GM18520 (cell line): ENCODE data around the gene LSP1.

Experiments
- ATAC-seq: cut with Tn5 transposase; IDR thresholded peaks from one replicate; pipeline ENCODE4 v1.9.1; 2021; ENCODE audit not compliant: unreplicated experiment

The LSP1 gene

DNA sequence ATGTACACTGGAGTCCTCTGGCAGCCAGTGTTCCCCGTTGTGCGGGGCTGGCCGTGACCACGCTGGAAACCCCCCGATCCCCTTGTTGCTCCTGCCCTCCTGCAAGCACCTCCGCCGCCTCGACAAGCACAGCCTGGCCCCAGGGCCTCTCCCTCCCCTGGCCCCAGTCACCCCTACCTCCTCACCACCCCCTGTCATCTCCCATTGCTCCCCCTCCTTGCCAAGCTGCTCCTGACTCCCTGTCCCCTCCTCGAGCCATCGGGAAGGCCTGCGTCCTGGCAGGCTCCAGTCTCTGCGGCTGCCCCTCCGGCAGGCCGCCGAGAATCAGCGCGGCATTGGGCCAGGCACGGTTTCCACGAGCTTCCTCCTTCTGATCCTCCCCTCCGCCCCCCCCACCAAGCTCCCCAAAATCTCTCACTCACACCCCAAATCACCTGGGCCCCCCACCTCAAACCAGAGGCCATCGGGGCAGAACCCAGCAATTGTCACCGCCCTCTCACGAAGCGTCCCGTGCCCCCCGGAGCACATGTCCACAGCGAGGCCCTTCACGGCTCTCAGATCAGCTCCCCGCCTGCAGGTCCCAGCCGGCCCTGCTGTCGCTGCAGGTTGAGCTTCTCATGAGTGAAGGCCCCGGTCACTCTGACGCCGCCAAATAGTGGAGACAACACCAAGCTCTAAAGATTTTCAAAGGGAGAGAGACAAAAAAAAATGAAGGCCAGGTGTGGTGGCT, 5.7 kb upstream of the LSP1 start:
- no peak for ATAC-seq

DNA sequence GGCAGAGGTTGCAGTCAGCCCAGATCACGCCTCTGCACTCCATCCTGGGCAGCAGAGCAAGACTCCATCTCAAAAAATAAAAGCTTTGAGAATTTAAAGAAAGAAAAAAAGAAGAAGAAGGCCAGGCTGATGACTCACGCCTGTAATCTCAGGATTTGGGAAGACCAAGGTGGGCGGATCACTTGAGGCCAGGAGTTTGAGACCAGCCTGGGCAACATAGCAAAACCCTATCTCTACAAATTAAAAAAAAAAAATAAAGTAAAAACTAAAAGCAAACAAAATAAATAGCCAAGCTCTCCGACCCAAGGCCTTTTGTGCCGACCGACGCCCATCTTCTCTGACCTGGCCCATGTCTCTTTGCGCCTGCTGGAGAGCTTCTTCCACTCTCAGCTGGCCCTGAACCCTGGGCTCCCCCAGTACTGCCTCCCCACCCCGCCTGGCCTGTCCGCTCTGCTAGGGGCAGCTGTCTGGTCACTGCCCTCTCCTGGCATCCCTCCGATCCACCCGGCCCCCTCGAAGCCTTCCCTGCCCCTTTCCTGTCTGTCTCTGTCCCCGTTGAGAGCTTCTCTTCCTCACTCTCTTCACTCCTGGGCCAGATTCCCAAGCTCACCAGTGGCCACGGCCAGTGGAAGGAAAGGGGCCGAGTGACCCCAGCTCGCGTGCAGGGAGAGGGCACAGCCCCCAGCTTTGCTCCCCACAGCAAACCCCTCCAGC, 4.8 kb upstream of the LSP1 start:
- ATAC-seq = no peak

- ATAC-seq = no peak
These were observed 4.0 kb upstream of the LSP1 start for GRCh38 chr11:1848640-1849430.

GRCh38 chr11:1851468-1852180, 1.3 kb upstream of the LSP1 start:
- ATAC-seq = no peak

GRCh38 chr11:1852271-1852876, 510 bp upstream of the LSP1 start:
- ATAC-seq = no peak

DNA sequence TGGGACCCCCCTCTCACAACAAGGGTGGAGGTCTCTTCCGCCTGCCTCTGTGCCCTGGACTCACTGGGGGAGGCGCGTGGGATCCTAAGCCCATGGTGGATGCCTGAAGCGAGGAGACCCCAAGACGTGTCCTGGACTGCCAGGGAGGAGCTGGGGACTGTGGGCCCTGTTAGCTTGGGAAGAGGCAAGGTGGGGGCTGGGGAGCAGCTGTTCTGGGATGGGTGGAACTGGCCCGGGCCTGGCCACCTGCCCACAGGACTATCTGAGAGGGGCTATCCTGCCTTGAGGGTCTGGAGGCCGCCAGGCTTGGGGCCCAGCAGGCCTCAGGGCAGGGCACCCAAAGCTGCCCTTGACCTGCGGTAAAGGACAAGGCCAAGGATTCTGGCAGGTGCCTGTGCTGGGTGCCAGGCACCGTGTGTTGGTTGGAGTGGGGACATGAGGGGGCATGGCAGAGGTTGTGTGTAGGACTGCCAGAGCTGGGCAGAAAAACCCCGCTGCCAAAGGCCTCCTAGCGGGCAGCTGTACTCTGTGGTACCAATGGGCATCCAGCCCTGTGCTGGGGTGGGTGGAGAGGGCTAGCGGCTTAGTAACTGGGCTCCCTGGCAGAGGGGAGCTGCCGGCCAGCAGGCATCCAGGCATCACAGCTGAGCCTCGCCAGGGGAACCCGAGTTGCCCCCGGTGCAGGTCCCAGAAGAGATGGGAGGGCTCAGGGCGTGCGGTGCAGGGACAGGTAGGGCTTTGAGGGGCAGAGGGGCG, 670 bp downstream of the LSP1 start:
- ATAC-seq = no peak

GRCh38 chr11:1854132-1854948, 1.5 kb downstream of the LSP1 start:
- peak; percentile 13 for ATAC-seq

DNA sequence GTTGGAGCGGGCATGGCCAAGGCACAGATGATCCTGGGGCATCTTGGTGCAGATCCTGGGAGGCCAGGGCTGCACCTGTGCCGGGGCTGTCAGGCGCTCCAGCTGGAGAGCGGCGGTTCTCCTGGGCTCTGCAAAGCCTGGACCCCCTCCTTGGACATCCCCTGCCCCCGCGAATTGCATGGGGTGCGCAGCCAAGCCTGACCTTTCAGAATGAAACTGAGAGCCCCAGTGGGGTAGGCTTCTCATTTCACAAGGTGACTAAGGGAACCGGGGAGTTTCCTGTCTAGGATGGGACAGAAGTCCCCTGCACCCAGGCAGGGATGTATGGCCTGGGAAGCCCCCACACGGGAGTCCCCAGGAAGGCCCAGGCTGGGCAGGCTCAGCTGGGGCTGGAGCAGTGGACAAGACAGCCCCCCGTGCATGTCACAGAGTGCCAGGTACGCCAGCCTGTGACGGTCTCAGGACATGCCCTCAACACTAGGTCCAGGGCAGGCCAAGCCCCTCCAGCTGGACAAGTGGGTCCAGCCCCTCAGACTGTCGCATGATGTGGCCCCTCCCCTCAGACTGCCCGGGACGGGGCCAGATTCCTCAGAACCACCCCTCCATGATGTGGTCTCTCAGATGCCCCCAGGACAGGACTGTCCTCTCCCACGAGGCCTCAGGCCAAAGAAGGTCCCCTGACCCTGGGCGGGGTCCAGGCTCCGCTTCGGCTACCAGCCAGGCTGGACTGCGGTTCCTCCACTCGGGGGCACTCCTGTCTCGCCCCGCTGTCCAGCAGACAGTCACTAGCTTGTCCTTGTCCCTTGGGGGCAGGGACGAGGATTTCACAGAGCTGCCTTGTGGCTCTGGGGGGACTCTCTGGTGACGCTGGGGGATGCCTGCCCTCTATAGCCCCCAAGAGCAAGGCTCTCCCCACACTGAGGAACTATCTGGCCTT, 2.3 kb downstream of the LSP1 start:
- ATAC-seq = peak; percentile 28

GRCh38 chr11:1855886-1856265, 3.0 kb downstream of the LSP1 start:
- no peak for ATAC-seq

- ATAC-seq = no peak
These were observed 3.6 kb downstream of the LSP1 start for GRCh38 chr11:1856306-1857005.

DNA sequence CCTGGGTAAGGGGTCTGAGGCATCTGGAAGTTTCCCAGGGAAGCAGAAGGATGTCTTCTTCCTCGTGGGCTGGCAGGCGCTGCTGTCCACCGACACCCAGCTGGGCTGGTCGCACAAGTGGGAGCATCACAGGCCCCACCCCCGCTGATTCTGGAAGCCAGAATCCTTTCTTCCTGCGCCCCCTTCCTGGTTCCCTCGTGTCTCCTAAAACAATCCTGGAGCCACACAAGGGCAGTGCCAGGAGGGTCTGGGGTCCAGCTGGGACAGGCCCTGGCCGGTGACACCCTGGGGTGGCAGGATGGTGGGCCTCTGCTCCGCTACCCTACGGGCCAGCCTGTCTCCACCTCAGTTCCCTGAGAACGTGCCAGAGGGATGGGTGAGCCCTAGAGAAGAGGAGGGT, 4.2 kb downstream of the LSP1 start:
- ATAC-seq = no peak

DNA sequence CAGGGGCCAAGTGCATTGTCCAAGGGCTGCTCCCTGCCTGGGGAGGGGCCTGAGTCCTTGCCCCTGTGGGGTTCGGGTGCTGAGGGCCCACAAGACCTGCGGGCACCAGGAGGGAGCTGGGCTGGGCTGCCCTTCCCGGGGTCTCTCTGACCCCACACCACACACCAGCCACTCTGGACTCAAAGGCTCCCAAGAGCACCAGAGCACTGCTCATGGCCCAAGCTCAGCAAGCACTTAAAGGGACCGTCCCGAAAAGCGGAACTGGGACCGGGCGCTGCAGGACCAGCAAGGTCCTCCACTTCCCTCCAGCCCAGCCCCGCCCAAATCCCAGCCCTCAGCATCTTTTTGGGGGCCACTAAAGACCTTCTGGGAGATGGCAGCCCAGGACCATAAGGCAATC, 5.3 kb downstream of the LSP1 start:
- ATAC-seq = no peak

GRCh38 chr11:1858576-1858975, 5.7 kb downstream of the LSP1 start:
- no peak for ATAC-seq

GRCh38 chr11:1859004-1859403, 6.1 kb downstream of the LSP1 start:
- no peak for ATAC-seq

- no peak for ATAC-seq
These were observed 7.2 kb downstream of the LSP1 start for GRCh38 chr11:1860108-1860507.

DNA sequence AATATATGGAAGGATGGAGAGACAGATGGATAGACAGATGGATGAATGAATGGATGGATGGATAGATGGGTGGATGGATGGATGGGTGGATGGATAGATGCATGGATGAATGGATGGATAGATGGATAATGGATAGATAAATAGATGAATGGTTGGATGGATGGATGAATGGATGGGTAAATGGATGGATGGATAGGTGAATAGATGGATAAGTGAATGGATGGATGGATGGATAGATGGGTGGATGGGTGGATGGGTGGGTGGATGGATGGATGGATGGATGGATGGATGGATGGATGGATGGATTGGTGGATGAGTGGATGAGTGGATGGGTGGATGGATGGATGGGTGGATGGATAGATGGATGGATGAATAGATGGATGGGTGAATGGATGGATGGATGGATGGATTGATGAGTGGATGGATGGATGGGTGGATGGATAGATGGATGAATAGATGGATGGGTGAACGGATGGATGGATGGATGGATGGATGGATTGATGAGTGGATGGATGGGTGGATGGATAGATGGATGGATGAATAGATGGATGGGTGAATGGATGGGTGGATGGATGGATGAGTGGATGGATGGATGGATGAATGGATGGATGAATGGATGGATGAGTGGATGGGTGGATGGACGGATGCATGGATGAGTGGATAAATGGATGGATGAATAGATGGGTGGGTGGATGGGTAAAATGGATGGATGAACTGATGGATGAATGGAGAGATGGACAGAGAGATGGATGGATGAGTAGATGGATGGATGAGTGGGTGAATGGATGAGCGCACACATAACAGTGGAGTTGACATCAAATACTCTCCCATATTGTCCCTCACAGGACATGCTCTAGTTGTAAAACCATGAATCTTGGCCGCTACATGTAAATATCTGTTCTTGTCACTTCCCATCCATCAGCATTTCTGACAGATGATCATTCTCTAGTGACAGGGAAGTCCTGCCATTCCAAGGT, 8.8 kb downstream of the LSP1 start:
- ATAC-seq = no peak
